Neuronal stem cell (in vitro differentiated cells): ENCODE measurements around the gene TOR1AIP1.

Experiments used
- DNase-seq: peaks from one replicate; pipeline ENCODE4 v3.0.0-alpha.2; 2013; ENCODE audit warnings: low spot score
- H2AFZ ChIP-seq: one replicate; pipeline ENCODE4 v1.6.1; 2013; ENCODE audit warnings: mild to moderate bottlenecking, low read length, inconsistent platforms
- H2AK5ac ChIP-seq: 2 replicates; pipeline ENCODE4 v1.6.1; 2013; ENCODE audit warnings: low read depth, mild to moderate bottlenecking, inconsistent platforms, low read length, moderate library complexity, mixed read lengths
- H2BK120ac ChIP-seq: 2 replicates; pipeline ENCODE4 v1.6.1; 2013; ENCODE audit warnings: low read depth, mild to moderate bottlenecking, inconsistent platforms, low read length, moderate library complexity, mixed read lengths
- H2BK12ac ChIP-seq: one replicate; pipeline ENCODE4 v1.6.1; 2013; ENCODE audit warnings: low read length, inconsistent platforms
- H2BK15ac ChIP-seq: 2 replicates; pipeline ENCODE4 v1.6.1; 2013; ENCODE audit warnings: mild to moderate bottlenecking, low read length, inconsistent platforms, mixed read lengths
- H2BK5ac ChIP-seq: one replicate; pipeline ENCODE4 v1.6.1; 2013; ENCODE audit warnings: inconsistent platforms, mild to moderate bottlenecking, low read length, moderate library complexity
- H3K14ac ChIP-seq: one replicate; pipeline ENCODE4 v1.6.1; 2013; ENCODE audit warnings: low read length, inconsistent platforms
- H3K18ac ChIP-seq: 2 replicates; pipeline ENCODE4 v1.6.1; 2013; ENCODE audit warnings: low read length, inconsistent platforms
- H3K23ac ChIP-seq: 2 replicates; pipeline ENCODE4 v1.6.1; 2013; ENCODE audit warnings: low read depth, mild to moderate bottlenecking, mixed read lengths, low read length, inconsistent platforms; ENCODE audit not compliant: poor library complexity
- H3K27ac ChIP-seq: replicated peaks from 3 replicates; pipeline ENCODE4 v1.5.1; 2013; ENCODE audit warnings: low read length, inconsistent platforms
- H3K27me3 ChIP-seq, 3 experiments: 2 replicates each; pipeline ENCODE4 v1.6.1; 2013; ENCODE audit warnings: low read length in 3 of 3, mild to moderate bottlenecking in 2 of 3, inconsistent platforms in 1 of 3, low read depth in 1 of 3, mixed read lengths in 1 of 3, moderate library complexity in 1 of 3; ENCODE audit not compliant: control insufficient read depth in 3 of 3, insufficient read depth in 3 of 3
- H3K36me3 ChIP-seq, 2 donors: replicated peaks in 1 of 2; 2 replicates each; pipeline ENCODE4 v1.6.1; 2013; ENCODE audit warnings: low read length in 2 of 2; ENCODE audit not compliant: control insufficient read depth in 2 of 2, insufficient read depth in 2 of 2
- H3K4ac ChIP-seq: 2 replicates; pipeline ENCODE4 v1.6.1; 2013; ENCODE audit warnings: inconsistent platforms, mild to moderate bottlenecking, low read length, moderate library complexity
- H3K4me1 ChIP-seq, 2 donors: 1 replicate in 1 of 2; 2 replicates in 1 of 2; pipeline ENCODE4 v1.6.1; 2013; ENCODE audit warnings: low read length in 2 of 2, low read depth in 1 of 2; ENCODE audit not compliant: control insufficient read depth in 2 of 2, insufficient read depth in 1 of 2
- H3K4me2 ChIP-seq: one replicate; pipeline ENCODE4 v1.6.1; 2013; ENCODE audit warnings: mild to moderate bottlenecking, low read length, inconsistent platforms; ENCODE audit not compliant: insufficient read depth, poor library complexity, severe bottlenecking
- H3K4me3 ChIP-seq, 2 donors: 2 replicates each; pipeline ENCODE4 v1.5.1; 2013; ENCODE audit warnings: low read length in 2 of 2, mild to moderate bottlenecking in 2 of 2, inconsistent platforms in 1 of 2, moderate library complexity in 1 of 2
- H3K79me1 ChIP-seq: one replicate; pipeline ENCODE4 v1.6.1; 2013; ENCODE audit warnings: low read depth, mild to moderate bottlenecking, inconsistent platforms, low read length, moderate library complexity
- H3K9ac ChIP-seq: one replicate; pipeline ENCODE4 v1.6.1; 2013; ENCODE audit warnings: mild to moderate bottlenecking, low read depth, low read length, inconsistent platforms; ENCODE audit not compliant: poor library complexity
- H3K9me3 ChIP-seq, 2 donors: replicated peaks in 1 of 2; 2 replicates each; pipeline versions ENCODE3 to v1.6.1; 2013; ENCODE audit warnings: low read length in 2 of 2, mild to moderate bottlenecking in 2 of 2, inconsistent platforms in 1 of 2, low read depth in 1 of 2, mixed read lengths in 1 of 2, moderate library complexity in 1 of 2; ENCODE audit not compliant: control insufficient read depth in 2 of 2, insufficient read depth in 1 of 2
- H4K8ac ChIP-seq: one replicate; pipeline ENCODE4 v1.6.1; 2013; ENCODE audit warnings: low read depth, mild to moderate bottlenecking, inconsistent platforms, low read length, moderate library complexity
- H4K91ac ChIP-seq: one replicate; pipeline ENCODE4 v1.6.1; 2013; ENCODE audit warnings: low read length, low read depth, mild to moderate bottlenecking, inconsistent platforms; ENCODE audit not compliant: poor library complexity
- WGBS, 2 donors: extraction: QIAGEN DNeasy Blood & Tissue Kit; methylation state at CpG; one replicate each; pipeline ENCODE4 v1.1.7; 2013; ENCODE audit warnings: missing lambda C conversion rate in 2 of 2, mixed read lengths in 1 of 2; ENCODE audit not compliant: insufficient read length in 2 of 2, insufficient replicate concordance in 1 of 2; ENCODE audit errors: extremely low coverage in 2 of 2; 5-methylcytosine and 5-hydroxymethylcytosine counted together

TOR1AIP1 gene

GRCh38 chr1:179966551-179966950 is 84.5 kb downstream of the TOR1AIP1 start:
- no peak overlapping the region for H2BK12ac ChIP-seq
- no peak overlapping the region for H2BK120ac ChIP-seq
- no peak overlapping the region for H4K8ac ChIP-seq
- H3K36me3 ChIP-seq = peaks cover 0 to 11% of the 10 kb centered on the region in 2 donors
- no peak overlapping the region for H3K23ac ChIP-seq
- H2BK15ac ChIP-seq = no peak overlapping the region
- no peak overlapping the region for H3K27ac ChIP-seq
- no peak overlapping the region for H2AK5ac ChIP-seq
- no peak overlapping the region for H3K18ac ChIP-seq
- no peak overlapping the region for H2AFZ ChIP-seq
- H3K27me3 ChIP-seq = no peaks in the 10 kb centered on the region
- H3K9ac ChIP-seq = no peak overlapping the region
- H3K9me3 ChIP-seq = peaks cover 0 to 13% of the 10 kb centered on the region in 2 donors
- H2BK5ac ChIP-seq = no peak overlapping the region
- H4K91ac ChIP-seq = no peak overlapping the region
- no peak overlapping the region for H3K4ac ChIP-seq
- no peak overlapping the region for H3K4me2 ChIP-seq
- no peaks in the 10 kb centered on the region for H3K4me1 ChIP-seq
- H3K79me1 ChIP-seq = no peaks in the 10 kb centered on the region
- no peak overlapping the region for H3K14ac ChIP-seq
- H3K4me3 ChIP-seq = no peak overlapping the region
- DNase-seq = no peak

DNA sequence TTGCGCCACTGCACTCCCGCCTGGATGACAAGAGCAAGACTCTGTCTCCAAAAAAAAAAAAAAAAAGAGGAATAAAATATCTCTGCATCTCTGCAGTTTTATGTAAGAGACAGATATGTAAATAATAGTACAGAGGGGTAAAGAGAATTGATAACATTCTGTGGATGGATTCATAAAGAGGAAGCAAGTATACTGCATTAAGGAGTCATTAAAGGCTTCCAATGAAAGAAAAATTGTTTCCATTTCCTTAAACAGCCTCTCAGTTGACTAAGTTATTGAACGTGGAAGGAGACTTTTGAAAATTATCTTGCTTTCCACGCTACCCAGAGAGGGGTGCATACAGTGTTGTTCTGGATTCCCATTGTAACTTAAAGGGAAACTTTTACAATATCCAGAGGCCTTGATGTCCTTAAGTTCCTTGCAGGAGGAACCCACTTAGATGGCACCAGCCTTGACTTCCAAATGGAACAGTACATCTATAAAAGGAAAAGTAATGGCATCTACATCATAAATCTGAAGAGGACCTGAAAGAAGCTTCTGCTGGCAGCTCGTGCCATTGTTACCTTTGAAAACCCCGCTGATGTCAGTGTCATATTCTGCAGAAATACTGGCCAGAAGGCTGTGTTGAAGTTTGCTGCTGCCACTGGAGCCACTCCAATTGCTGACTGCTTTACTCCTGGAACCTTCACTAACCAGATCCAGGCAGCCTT is 86.4 kb downstream of the TOR1AIP1 start:
- Histone ChIP-seq H3K14ac (no peak overlapping the region), H3K4me1 (no peaks in the 10 kb centered on the region), H3K4ac (no peak overlapping the region), H3K4me3 (no peak overlapping the region), H3K27ac (no peak overlapping the region), H3K18ac (no peak overlapping the region), H2AK5ac (no peak overlapping the region), H3K9ac (no peak overlapping the region), H4K8ac (no peak overlapping the region), H2AFZ (no peak overlapping the region), H3K79me1 (no peaks in the 10 kb centered on the region), H3K4me2 (no peak overlapping the region), H2BK12ac (no peak overlapping the region), H2BK5ac (no peak overlapping the region), H3K27me3 (no peaks in the 10 kb centered on the region), H4K91ac (no peak overlapping the region), H3K9me3 (peaks cover 0 to 12% of the 10 kb centered on the region in 2 donors), H2BK120ac (no peak overlapping the region), H3K23ac (no peak overlapping the region), H2BK15ac (no peak overlapping the region), H3K36me3 (peaks cover 0 to 9% of the 10 kb centered on the region in 2 donors)
- DNase-seq = no peak
- no CpG with 5 or more reads among the region's 6 CpGs for WGBS, 2 donors

DNA sequence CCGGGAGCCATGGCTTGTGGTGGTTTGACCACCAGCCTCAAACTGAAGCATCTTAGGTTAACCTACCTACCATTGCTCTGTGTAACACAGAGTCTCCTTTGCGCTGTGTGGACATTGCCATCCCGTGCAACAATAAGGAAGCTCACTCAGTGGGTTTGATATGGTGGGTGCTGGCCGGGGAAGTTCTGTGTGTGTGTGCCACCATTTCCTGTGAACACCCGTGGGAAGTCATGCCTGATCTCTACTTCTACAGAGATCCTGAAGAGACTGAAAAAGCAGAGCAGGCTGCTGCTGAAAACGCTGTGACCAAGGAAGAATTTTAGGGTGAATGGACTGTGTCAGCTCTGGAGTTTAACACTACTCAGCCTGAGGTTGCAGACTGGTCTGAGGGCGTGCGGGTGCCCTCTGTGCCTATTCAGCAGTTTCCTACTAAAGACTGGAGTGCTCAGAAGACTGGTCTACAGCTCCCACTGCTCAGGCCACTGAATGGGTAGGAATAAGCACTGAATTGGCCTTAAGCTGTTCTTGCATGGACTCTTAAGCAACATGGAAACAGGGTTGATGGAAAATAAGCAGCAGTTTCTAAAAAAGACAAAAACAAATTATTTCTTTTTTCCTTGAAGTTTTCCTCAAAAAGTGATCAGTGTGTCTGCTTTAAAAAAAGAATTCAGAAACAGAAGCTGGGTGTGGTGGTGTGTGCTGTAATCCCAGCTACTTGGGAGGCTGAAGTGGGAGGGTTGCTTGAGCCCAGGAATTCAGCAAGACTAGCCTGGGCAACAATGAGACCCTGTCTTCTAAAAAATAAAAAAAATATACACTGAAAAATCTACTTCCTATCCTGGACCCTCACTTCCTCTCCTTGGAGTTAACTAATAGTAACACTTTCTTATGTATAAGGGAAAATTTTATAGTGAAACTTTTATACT is 87.2 kb downstream of the TOR1AIP1 start:
- no peaks in the 10 kb centered on the region for H3K27me3 ChIP-seq
- no peak overlapping the region for H3K14ac ChIP-seq
- peaks cover 0 to 10% of the 10 kb centered on the region in 2 donors for H3K36me3 ChIP-seq
- H3K4ac ChIP-seq = no peak overlapping the region
- no peaks in the 10 kb centered on the region for H3K79me1 ChIP-seq
- no peak overlapping the region for H2AFZ ChIP-seq
- no peak overlapping the region for H2BK5ac ChIP-seq
- no peak overlapping the region for H2AK5ac ChIP-seq
- no peak overlapping the region for H3K18ac ChIP-seq
- H3K4me2 ChIP-seq = no peak overlapping the region
- H2BK12ac ChIP-seq = no peak overlapping the region
- H2BK15ac ChIP-seq = no peak overlapping the region
- H3K9ac ChIP-seq = no peak overlapping the region
- H3K4me1 ChIP-seq = no peaks in the 10 kb centered on the region
- H3K27ac ChIP-seq = no peak overlapping the region
- H3K9me3 ChIP-seq = peaks cover 0 to 13% of the 10 kb centered on the region in 2 donors
- DNase-seq = no peak
- no peak overlapping the region for H4K91ac ChIP-seq
- no peak overlapping the region for H3K23ac ChIP-seq
- H2BK120ac ChIP-seq = no peak overlapping the region
- no peak overlapping the region for H3K4me3 ChIP-seq
- no CpG with 5 or more reads among the region's 8 CpGs for WGBS, 2 donors
- no peak overlapping the region for H4K8ac ChIP-seq
